HG02610 (cell line): ENCODE data around the gene CHSY3.

Experiments
- ATAC-seq: cut with Tn5 transposase; IDR thresholded peaks from one replicate; pipeline ENCODE4 v1.9.1; 2021; ENCODE audit warnings: mild to moderate bottlenecking, moderate library complexity; ENCODE audit not compliant: unreplicated experiment

The CHSY3 gene

DNA sequence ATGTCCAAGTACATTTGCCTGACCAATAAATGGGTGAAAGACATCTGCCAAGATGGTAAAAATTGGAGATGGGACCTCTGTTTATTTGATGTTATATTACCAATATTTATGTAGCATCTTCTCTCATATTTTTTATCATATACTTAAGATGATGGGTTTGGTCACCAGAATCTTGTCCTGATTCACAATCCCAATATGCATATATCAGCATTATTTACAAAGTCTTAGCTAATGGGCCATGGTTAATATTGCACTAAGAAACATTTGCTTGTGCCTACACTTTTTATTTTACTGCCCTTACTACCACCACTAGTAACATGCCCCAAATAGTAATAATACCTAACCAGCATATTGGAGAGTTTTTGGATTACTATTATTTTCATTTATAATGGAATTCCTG lies 116.7 kb downstream of the CHSY3 start:
- no peak for ATAC-seq

DNA sequence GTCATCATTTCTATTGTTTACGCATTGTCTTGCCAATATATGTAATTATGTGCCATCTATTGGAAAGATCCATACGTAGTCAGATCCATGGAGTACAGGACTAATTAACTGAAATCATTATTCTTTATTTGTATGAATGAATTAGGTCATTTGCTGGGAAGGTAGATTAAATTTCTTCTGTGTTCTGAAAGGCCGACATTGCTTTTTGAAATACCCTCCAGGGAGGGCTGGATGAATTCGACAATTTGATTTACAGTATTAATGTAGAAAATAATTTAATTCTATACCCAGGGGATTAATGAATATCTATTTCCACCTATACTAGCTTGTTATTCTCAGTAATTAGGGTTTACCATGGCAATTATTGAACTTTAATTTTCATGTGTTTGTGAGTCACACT lies 117.6 kb downstream of the CHSY3 start:
- ATAC-seq = no peak

DNA sequence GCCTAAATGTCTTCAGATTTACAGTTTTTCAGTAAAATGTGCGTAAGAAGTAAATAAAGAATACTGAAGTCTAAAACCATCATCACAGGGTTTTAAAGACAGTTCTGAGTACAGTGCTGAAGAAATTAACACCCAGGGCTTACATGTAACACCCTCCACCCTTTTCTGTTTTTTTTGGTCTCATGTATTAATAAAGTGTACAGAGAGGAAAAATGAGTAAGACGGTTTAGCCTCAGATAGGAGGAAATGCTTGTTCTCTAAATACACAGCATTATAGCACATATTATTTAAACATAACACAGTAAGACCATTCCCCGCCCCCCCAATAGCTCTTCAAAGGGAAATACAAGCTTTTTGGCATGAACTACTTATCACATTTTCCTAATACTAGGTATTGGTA lies 119.3 kb downstream of the CHSY3 start:
- ATAC-seq = no peak

DNA sequence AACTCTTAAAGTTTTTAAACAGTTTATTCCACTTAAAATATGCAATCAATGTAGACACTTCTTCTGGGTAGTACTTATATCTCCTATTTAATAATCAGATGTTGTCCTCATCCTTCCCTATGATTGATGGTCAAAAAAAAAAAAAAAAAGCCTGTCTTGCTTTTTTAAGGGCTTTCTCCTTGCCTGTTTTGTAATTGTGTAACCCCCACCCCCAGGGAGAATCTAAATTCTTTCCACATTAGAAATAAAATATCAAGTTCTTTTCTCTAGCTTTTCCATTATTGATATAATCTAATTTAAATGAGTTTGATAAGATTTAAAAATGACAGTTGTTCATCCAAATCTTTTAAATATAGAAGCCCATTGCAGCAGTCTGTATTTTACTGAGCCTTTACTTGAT lies 119.7 kb downstream of the CHSY3 start:
- ATAC-seq = no peak

DNA sequence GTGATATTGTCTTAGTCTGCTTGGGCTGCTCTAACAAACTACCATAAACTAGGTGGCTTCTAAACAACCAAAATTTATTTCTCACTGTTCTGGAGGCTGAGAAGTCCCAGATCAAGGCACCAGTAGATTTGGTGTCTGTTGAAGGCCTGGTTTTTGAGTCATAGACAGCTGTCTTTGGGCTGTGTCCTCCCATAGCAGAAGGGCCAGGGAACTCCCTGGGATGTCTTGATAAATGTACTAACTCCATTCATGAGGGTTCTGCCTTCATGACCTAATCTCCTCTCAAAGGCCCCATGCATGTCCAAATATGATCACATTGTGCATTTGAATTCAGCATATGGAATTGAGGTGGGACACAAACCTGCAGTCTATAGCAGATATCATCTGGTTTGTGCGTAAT lies 121.2 kb downstream of the CHSY3 start:
- no peak for ATAC-seq

DNA sequence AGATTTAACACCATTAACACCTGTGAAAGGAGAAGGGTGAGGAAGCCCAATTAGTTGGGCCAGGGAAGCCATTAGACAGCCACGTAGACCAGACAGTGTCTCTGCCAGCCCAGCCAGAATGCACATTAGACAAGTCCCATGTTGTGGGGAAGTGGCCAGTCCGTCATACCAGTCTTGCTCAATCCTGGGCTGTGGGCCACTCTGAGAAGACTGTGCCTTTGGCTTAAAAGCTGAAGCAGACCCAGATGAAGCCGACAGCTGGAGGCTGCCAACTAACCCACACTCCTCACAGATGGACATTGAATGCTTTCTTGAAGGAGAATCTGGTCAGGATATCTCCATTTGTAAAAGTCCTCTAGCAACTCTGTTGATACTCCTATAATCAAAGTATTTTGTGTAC lies 128.5 kb downstream of the CHSY3 start:
- ATAC-seq = no peak

DNA sequence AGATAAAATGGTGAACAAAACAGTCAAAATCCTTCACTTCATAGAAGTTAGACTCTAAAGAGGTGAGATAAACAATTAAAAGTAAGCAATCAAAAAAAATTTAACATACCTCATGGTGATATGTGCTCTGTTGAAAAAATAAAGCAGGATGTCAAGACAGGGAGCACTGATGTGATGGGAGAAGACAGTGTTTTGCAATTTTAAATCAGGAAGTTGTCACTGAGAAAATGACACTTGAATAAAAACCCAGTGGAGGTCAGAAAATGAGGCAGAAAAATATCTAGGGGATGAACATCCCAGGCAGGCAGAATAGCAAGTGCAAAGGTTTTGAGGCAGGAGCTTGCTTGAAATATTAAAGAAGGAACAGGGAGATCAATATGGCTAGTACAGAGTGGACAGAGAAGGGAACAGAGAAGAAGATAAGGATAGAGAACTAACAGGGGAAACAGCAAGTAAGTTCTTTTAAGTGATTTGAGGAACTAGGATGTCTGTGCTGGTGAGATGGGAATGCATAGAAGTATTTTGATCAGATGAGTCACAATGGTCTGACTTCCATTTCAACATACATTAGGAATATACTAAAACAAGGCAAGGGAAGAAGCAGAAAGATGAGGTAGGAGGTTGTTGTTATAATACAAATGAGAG lies 130.4 kb downstream of the CHSY3 start:
- no peak for ATAC-seq

DNA sequence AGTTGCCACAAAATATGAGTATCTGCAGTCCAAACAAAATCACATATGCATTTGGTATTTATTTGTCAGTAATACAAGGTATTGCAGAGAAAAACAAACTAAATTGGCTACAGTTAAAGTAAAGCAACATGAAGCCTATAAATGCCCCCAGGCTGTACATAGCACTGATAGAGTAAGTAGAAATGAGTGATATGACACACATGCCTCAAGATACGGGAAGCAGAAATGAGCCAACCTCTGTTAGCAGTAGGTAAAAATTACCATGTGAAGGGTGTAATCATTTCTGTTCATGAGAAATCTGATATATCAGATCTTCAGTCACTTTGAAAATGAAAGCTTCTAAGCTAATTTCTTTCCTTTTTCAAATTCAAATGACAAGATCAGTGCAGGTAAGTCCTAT lies 131.1 kb downstream of the CHSY3 start:
- no peak for ATAC-seq

DNA sequence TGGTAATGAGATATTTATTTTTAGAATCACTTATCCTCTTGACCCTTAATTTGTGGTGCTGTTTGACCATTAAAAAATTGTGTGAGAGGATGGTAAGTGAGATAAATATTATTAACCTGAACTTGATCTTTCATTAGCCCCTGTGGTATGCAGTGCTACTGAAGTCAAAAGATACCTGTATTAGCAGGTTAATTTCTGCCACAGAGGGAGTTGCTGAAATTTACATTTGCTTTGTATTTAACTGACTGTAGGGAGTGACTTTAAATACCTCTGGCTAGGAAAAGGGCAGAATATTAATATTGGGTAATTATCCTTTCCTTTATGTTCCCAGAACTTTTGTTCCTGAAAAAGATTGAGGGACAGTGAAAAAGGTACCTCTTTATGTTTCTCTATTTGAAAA lies 133.6 kb downstream of the CHSY3 start:
- ATAC-seq = no peak

DNA sequence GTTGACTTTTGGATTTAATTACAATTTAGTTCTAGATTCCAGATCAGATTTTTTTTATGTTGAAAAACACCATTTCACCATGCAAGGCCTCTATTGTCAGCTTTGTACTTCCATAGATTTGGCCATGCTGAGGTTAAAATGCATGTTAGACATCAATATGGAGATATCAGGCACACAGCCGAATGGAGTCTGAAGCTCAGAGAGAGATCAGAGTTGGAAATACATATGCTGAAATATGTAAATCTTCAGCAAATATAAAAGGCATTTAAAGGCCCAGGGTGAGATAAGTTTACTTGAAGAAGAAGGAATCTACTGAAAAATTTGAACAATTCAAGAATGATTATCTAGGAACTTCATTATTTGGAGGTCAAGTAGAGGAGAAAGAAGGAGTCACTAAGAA lies 139.6 kb downstream of the CHSY3 start:
- ATAC-seq = no peak

DNA sequence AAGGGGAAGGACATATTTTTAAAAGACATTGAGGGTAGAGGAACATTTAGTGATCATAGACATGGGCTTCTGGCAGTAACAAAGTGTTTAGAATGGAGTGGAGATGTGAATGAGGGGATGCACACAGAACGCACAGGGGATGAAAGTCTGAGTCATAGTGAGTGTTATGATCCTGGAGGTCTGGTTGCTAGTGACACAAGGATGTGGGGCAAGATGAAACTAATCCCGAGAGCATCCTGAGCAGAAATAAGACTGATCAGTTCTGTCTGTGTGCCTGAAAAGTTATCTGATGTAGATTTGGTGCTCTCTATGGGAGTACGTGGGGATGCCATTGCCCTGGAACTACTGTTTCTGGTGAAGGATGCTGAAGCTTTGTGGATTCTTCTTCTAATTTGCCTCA lies 141.1 kb downstream of the CHSY3 start:
- no peak for ATAC-seq

DNA sequence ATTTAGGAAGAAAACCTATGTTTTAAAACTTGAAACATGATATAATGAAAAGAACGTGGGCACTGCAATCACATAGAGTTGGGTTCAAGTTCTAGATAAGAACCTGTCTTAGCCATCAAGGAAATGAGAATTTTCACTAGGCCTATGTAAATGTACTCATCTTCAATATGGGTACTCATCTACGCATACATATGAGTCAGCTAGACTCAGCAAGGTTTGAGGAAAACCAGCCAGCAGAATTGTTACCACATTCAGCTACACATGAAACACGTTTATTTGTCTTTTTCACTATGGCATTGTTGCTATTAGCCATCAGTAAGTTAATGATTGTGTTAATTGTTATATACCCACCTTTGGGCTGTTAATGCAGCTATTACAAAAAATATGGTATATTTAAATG lies 146.3 kb downstream of the CHSY3 start:
- no peak for ATAC-seq

DNA sequence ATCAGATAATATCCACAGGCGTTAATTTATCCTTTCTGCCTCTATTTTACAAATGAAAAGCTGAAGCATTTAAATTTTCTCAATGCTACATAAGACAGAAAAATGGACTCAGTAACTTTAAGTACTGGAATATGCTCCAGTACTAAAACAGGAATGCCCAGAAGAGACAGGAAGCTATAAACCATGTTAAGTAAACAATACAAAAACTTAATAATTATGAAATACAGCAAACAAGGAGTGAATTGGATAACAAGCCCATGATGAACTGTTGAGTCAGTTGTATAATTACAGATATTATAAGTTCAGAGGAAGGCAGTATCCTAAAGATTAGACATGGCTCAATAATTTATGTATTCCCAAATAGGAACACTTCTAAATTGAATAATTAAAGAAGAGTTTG lies 148.5 kb downstream of the CHSY3 start:
- ATAC-seq = no peak

DNA sequence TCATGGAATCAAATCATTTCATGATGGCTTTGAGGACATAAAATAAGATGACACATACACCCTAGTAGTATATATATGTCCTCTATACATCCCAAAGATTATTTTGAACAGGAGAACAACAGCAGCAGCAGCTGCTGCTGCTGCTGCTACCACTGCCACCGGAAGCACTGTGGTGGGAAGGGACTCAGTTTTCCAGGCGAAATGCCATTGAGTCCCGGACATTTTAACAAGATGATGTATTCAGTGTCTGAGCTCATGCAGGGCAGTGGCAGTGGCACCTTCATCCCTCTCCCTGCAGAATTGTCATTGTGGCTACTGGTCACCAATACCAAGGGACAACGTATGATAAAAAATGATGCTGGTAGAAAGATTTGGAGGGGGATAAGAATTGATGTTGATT lies 151.3 kb downstream of the CHSY3 start:
- ATAC-seq = no peak

DNA sequence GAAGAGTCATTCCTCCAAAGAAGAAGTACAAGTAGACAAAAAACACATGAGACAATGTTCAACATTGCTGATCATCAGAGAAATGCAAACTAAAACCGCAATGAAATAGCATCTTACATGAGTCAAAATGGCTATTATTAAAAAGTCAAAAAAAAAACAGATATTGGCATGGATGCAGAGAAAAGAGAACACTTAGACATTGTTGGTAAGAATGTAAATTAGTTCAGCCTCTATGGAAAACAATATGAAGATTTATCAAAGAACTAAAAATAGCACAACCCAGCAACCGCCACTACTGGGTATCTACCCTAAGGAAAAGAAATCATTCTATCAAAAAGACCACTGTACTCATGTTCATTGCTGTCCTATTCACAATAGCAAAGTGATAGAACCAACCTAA lies 157.5 kb downstream of the CHSY3 start:
- no peak for ATAC-seq

DNA sequence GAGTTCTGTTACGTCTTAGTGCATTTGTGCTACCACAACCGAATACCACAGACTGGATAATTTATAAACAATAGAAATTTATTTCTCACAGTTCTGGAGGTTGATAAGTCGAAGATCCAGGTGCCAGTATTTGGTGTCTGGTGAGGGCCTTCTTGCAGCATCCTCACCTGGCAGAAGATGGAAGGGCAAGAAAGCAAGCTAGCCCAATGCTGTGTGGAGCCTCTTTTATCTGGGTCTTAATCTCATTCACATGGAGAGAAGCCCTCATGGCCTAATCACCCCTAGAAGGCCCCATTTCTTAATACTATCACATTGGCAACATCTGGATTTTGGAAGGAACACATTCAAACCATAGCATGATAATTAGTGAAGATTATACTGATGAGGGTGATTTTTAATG lies 159.3 kb downstream of the CHSY3 start:
- ATAC-seq = no peak

DNA sequence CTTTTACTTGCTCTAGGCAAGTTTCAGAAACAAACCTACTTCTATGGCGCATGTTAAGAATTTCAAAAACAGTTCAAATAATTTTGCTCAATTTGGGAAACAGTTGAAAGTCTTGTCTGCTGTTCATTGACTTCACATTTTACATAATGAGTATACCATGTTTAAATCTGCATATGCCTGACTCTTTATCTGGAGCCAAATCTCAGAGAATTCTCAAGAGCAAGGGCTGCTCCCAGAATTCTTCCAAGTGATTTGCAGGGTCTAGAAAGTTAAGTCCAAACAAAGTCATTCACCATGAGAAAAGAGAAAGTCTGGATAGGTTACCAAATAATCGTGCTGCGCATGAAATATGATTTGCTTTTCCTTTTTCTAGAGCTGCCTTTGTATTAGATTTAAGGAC lies 160.2 kb downstream of the CHSY3 start:
- ATAC-seq = no peak

DNA sequence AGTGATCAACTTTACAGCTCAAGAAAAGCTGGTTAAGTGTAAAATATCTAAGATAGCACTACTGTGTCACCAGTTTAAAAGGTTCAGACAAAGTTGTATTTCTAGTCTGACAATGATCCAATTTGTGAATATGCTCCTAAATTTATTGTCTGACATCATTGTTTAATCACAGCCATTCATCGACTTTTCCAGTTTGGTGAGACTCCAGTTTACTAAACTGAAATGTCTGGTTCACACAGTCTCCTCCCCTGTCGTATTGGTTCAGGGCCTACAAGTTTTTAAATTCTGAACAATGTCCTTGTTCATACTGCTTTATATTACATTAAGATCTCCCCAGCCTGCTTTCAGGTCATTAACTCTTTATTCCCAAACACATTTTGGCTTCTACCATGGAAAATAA lies 161.4 kb downstream of the CHSY3 start:
- no peak for ATAC-seq

DNA sequence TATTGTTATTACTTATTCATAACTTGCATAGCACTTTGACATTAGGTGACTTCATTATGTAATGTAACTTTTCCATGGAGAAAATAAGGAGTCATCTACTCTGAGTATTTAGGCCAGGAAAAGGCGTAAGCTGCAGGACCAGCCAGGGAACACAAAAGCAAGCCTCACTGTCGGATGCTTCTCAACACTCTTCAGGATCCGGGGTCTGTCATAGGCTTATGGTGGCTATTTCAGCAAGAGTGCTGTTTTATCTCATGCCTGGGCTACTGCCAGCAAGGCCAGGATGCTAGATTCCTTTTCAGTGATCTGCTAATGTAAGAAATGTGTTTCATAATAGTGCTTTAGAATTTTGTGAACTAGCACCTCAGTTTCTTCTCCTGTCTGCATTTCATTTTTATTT lies 162.4 kb downstream of the CHSY3 start:
- no peak for ATAC-seq

DNA sequence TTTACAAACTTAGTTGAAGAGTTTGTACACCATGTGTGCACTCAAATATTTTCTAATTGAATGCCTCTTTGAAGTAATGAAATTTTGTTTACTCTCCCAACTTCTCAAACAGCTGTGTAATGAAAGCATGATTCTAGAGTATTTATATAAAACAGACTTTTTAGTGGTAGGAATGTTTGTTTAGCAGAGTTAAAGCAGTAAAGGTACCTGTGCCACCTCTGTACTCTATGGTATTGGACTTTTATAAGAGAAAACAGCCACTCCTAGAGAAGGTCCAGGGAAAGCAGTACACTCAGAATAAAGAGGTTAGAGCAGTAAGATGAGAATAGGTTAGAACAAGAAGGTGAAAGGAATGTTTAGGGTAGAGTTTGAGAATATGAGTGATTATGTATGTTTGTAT lies 163.1 kb downstream of the CHSY3 start:
- ATAC-seq = no peak

DNA sequence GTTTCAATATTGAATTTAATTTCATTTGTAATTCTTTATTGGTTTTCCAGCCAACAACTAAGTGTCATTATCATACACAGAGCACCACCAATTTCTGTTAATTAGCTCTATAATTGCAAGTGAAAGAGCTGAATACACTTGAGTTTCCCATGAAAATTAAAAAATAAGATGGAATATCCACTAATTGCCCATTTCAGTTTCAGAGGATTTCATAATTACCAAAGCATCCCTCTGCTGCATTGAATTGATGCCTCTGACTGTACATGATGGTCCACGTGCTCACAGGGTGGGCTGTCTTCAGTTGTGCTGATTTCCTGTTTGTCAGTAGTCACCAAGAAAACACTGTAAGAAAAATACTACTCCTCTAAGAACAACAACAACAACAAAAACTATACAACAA lies 163.8 kb downstream of the CHSY3 start:
- ATAC-seq = no peak

DNA sequence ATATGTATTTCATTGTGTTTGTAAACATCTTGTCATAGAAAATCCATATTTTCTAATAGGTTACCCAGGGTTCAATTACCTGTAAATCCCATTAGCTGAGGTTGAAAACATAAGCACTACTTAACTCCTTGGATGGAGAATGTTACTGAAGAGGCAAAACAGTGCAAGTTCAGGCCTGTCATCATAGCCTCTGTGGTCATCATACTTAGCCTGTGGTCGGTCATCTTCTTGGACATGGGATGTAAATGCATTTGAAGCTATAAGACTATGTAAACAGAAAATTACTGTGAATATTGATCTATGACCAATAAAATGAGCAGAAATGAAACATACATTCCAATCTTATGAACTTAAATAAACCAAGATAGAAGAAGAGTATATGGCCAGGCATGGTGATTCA lies 164.7 kb downstream of the CHSY3 start:
- no peak for ATAC-seq

DNA sequence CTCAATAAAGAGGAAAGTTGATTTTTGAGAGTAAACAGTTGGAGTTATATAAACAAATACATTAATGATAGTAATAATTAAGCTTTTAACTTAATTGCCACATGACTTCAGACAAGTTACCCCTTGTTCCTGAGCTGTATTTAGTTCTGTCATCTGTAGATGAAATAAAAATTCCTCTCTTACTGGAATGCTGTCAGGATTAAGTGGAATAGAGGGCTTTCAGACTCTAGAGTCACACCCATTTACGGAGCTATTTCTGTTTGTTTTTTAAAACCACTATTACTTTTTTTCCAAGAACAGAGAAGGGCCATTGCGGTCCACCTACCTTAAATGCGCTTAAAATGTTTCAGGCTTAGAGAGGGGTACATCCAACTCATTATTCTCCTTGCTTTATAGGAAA lies 170.6 kb downstream of the CHSY3 start:
- no peak for ATAC-seq

DNA sequence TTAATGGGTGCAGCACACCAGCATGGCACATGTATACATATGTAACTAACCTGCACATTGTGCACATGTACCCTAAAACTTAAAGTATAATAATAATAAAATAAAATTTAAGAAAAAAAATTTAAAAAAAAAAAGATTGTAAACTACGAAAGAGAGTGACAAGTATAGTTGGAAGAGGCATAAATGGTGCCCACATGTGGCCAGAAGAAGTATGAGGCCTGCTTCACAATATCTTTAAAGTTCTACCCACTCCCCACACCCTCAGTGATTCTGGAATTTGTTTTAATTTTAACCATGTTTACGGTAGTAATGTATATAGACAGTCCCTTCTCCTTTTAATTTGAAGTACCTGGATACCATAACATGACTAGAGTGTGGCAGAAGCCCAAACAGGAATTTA lies 172.7 kb downstream of the CHSY3 start:
- no peak for ATAC-seq
